GM12878 (cell line): Measurements from ENCODE around the gene ALDH1L2. TPM values are rescaled to one million over a fixed set of nuclear protein-coding genes. Genes with fewer than 3 reads are reported as not detected.

Experiments
- ATAC-seq: fragments of 200-7000 bp; cut with Tn5 transposase; 3 replicates; pipeline ENCODE4 v1.9.1; 2020; ENCODE audit warnings: mild to moderate bottlenecking, moderate library complexity
- BruUV-seq: library from RNA; stranded (reverse); fragments of 400-500 nt; replicated peaks from 2 replicates; lab custom pipeline; 2021; lab: Mats Ljungman, UMichigan
- CTCF ChIA-PET: fragments of 300-600 bp; sonication (Branson Sonifier 250); formaldehyde crosslinking; extraction: SDS; loops from one replicate; lab custom pipeline; 2021; ENCODE audit warnings: inconsistent platforms; lab: Yijun Ruan, JAX
- POLR2A ChIA-PET: fragments of 350-600 bp; formaldehyde crosslinking; extraction: SDS; loops from one replicate; lab custom pipeline; 2021; ENCODE audit warnings: inconsistent platforms; lab: Charles Lee
- RAD21 ChIA-PET: fragments of 300-600 bp; sonication (Branson Sonifier 250); formaldehyde crosslinking; loops from one replicate; lab custom pipeline; 2023; ENCODE audit warnings: antibody characterized with exemption; ENCODE audit not compliant: unreplicated experiment; lab: Charles Lee
- SMC1A ChIA-PET: fragments of 300-600 bp; sonication (Branson Sonifier 250); formaldehyde crosslinking; loops from one replicate; lab custom pipeline; 2023; ENCODE audit not compliant: unreplicated experiment, uncharacterized antibody; lab: Charles Lee
- DNase-seq: peaks from one replicate; pipeline ENCODE4 v3.0.0-alpha.2; 2011; ENCODE audit warnings: low read depth, low spot score
- FAIRE-seq: peaks from 3 replicates; lab custom pipeline; 2011; peaks lifted over from hg19 to GRCh38; lab: Jason Lieb, UNC
- H2AFZ ChIP-seq: 2 replicates; pipeline ENCODE4 v1.6.0; 2011; ENCODE audit warnings: low read depth, low read length, control low read depth; ENCODE audit not compliant: control insufficient read depth
- H3K27ac ChIP-seq: 2 replicates; pipeline ENCODE4 v1.5.1; 2011; ENCODE audit warnings: control low read depth; ENCODE audit not compliant: control insufficient read depth, insufficient read depth
- H3K27me3 ChIP-seq, 2 experiments: replicated peaks in 1 of 2; 2 replicates each; pipeline versions ENCODE4 v1.6.0 to v1.6.1; 2011; ENCODE audit warnings: low read length in 1 of 2; ENCODE audit not compliant: control insufficient read depth in 2 of 2, insufficient read depth in 2 of 2
- H3K36me3 ChIP-seq, 2 experiments: 2 replicates each; pipeline ENCODE4 v1.5.1; 2011; ENCODE audit warnings: low read length in 1 of 2; ENCODE audit not compliant: control insufficient read depth in 2 of 2, insufficient read depth in 2 of 2
- H3K4me1 ChIP-seq: 2 replicates; pipeline ENCODE4 v1.6.1; 2011; ENCODE audit warnings: mild to moderate bottlenecking, low read length, moderate library complexity, mixed read lengths; ENCODE audit not compliant: control insufficient read depth, insufficient read depth
- H3K4me2 ChIP-seq: 2 replicates; pipeline ENCODE4 v1.6.0; 2011; ENCODE audit warnings: control low read depth; ENCODE audit not compliant: control insufficient read depth, insufficient read depth
- H3K4me3 ChIP-seq: fragments of 200-600 bp; sonication (generic); 2 replicates; pipeline ENCODE4 v1.5.1; 2016
- H3K79me2 ChIP-seq: 2 replicates; pipeline ENCODE4 v1.6.0; 2011; ENCODE audit warnings: low read length; ENCODE audit not compliant: control insufficient read depth, insufficient read depth
- H3K9ac ChIP-seq: 2 replicates; pipeline ENCODE4 v1.8.0; 2011; ENCODE audit warnings: low read length, control low read depth, mixed read lengths; ENCODE audit not compliant: control insufficient read depth, insufficient read depth
- H3K9me3 ChIP-seq: replicated peaks from 3 replicates; pipeline ENCODE4 v1.5.1; 2011; ENCODE audit warnings: mild to moderate bottlenecking, low read length; ENCODE audit not compliant: control insufficient read depth, insufficient read depth
- H4K20me1 ChIP-seq: 2 replicates; pipeline ENCODE4 v1.6.0; 2011; ENCODE audit not compliant: control insufficient read depth, insufficient read depth
- BRCA1 ChIP-seq: IDR thresholded peaks from 2 replicates; pipeline ENCODE4 v1.6.1; 2011; ENCODE audit warnings: low read depth, low read length, improper control_type of control experiment
- CHD2 ChIP-seq: IDR thresholded peaks from 2 replicates; pipeline ENCODE4 v1.6.1; 2011; ENCODE audit warnings: low read depth, low read length, improper control_type of control experiment, borderline replicate concordance
- EP300 ChIP-seq, 2 experiments: fragments of 150-350 bp in 1 of 2; IDR thresholded peaks; 2 replicates each; pipeline ENCODE4 v1.6.1; 2011 to 2012; ENCODE audit warnings: low read depth in 2 of 2, low read length in 2 of 2, borderline replicate concordance in 1 of 2, improper control_type of control experiment in 1 of 2, inconsistent platforms in 1 of 2; ENCODE audit not compliant: control insufficient read depth in 1 of 2
- IKZF1 ChIP-seq: fragments of 450-650 bp; conservative IDR thresholded peaks from 2 replicates; pipeline ENCODE4 v1.6.1; 2017; ENCODE audit warnings: antibody characterized with exemption, mild to moderate bottlenecking
- IRF5 ChIP-seq: fragments of 450-650 bp; IDR thresholded peaks from 2 replicates; pipeline ENCODE4 v1.6.1; 2017; ENCODE audit warnings: borderline replicate concordance
- JUND ChIP-seq: IDR thresholded peaks from 2 replicates; pipeline ENCODE4 v1.6.1; 2012; ENCODE audit warnings: low read depth, mild to moderate bottlenecking, low read length, improper control_type of control experiment, moderate library complexity
- KLF5 ChIP-seq: fragments of 450-650 bp; IDR thresholded peaks from 2 replicates; pipeline ENCODE4 v1.6.1; 2014; ENCODE audit warnings: mild to moderate bottlenecking; ENCODE audit not compliant: partially characterized antibody
- MYC ChIP-seq: IDR thresholded peaks from 2 replicates; pipeline ENCODE4 v1.6.1; 2011; ENCODE audit warnings: mild to moderate bottlenecking, low read length, moderate library complexity, inconsistent platforms; ENCODE audit not compliant: insufficient read depth, insufficient replicate concordance, insufficient read length, severe bottlenecking
- NFIC ChIP-seq: IDR thresholded peaks from 2 replicates; pipeline ENCODE4 v1.6.1; 2012; ENCODE audit warnings: low read depth, mild to moderate bottlenecking, inconsistent platforms, low read length, moderate library complexity
- NFXL1 ChIP-seq: fragments of 450-650 bp; IDR thresholded peaks from 2 replicates; pipeline ENCODE4 v1.6.1; 2017; ENCODE audit warnings: antibody characterized with exemption, mild to moderate bottlenecking, borderline replicate concordance
- NFYA ChIP-seq: IDR thresholded peaks from 2 replicates; pipeline ENCODE4 v1.6.1; 2011; ENCODE audit warnings: low read depth, mild to moderate bottlenecking, low read length, improper control_type of control experiment, borderline replicate concordance
- NR2F1 ChIP-seq: fragments of 450-650 bp; conservative IDR thresholded peaks from 2 replicates; pipeline ENCODE4 v1.6.1; 2017; ENCODE audit warnings: mild to moderate bottlenecking
- RAD51 ChIP-seq: fragments of 450-650 bp; IDR thresholded peaks from 2 replicates; pipeline ENCODE4 v1.6.1; 2016; ENCODE audit warnings: moderate library complexity, mild to moderate bottlenecking, inconsistent platforms
- TCF3 ChIP-seq: IDR thresholded peaks from 2 replicates; pipeline ENCODE4 v1.6.1; 2012; ENCODE audit warnings: low read depth, mild to moderate bottlenecking, low read length, borderline replicate concordance; ENCODE audit not compliant: insufficient read depth
- WRNIP1 ChIP-seq: IDR thresholded peaks from 2 replicates; pipeline ENCODE4 v1.6.1; 2011; ENCODE audit warnings: low read depth, low read length, improper control_type of control experiment, borderline replicate concordance
- ZBED1 ChIP-seq: IDR thresholded peaks from 2 replicates; pipeline ENCODE4 v1.6.1; 2016; ENCODE audit warnings: borderline replicate concordance
- ZNF207 ChIP-seq: fragments of 450-650 bp; IDR thresholded peaks from 2 replicates; pipeline ENCODE4 v1.6.1; 2014; ENCODE audit warnings: antibody characterized with exemption, mild to moderate bottlenecking, borderline replicate concordance
- ZNF384 ChIP-seq: IDR thresholded peaks from 2 replicates; pipeline ENCODE4 v1.6.1; 2012; ENCODE audit warnings: low read depth, mild to moderate bottlenecking, low read length, improper control_type of control experiment, borderline replicate concordance
- WGBS: methylation state at CpG from one replicate; pipeline ENCODE4 v1.1.6; 2016; ENCODE audit warnings: low lambda C conversion rate; ENCODE audit not compliant: insufficient replicate concordance, insufficient coverage; ENCODE audit errors: missing lambda C conversion rate; 5-methylcytosine and 5-hydroxymethylcytosine counted together
- in situ Hi-C: fragments of 300-500 bp; cut with MboI; formaldehyde crosslinking; loops from 9 replicates; pipeline ENCODE4 v1.14.3; 2018; ENCODE audit warnings: mixed read lengths
- intact Hi-C: fragments of 100-400 bp; cut with micrococcal nuclease; formaldehyde crosslinking; loops from one replicate; pipeline ENCODE4 v1.14.2; 2022; ENCODE audit not compliant: unreplicated experiment
- polyA plus RNA-seq, 11 experiments: library from polyadenylated mRNA; depleted of rRNA in 4 of 11; unstranded in 6 of 11; stranded (reverse) in 5 of 11; fragments of >200 nt; fragmentation: Nextera tagmentation in 4 of 11; fragmentation: Illumina TruSeq in 1 of 11; extraction: Ambion mirVana in 4 of 11; extraction: Trizol in 1 of 11; gene quantifications; 1 replicate in 1 of 11; 2 replicates in 10 of 11; pipeline versions ENCODE4 v1.2.1 to v1.2.3, GENCODE V29; 2011 to 2016; ENCODE audit warnings: inconsistent platforms in 2 of 11, missing spikeins in 2 of 11, low read depth in 1 of 11
- total RNA-seq, 4 experiments: library from RNA; depleted of rRNA in 3 of 4; stranded (reverse); fragments of >200 nt in 3 of 4; fragmentation: Illumina TruSeq in 1 of 4; extraction: Trizol in 1 of 4; gene quantifications; 2 replicates each; pipeline versions ENCODE4 v1.2.1 to v1.2.3, GENCODE V29; 2013 to 2021
- TF ChIP-seq, protein P1 (sequence below): fragments of 450-650 bp; formaldehyde crosslinking; IDR thresholded peaks from 2 replicates; pipeline ENCODE4 v1.4.0; 2022; ENCODE audit warnings: mild to moderate bottlenecking, moderate library complexity

ALDH1L2 gene
- total and polyA plus RNA-seq, 10 of the 15 experiments (the other 5 are each of a cell fraction or from before 2014, with no cell fraction given) = 0.15 to 13.7 (median 8.5) TPM

GRCh38 chr12:105001476-105001875 is 82.8 kb downstream of the ALDH1L2 start (continued):
- TF ChIP-seq JUND = no peak
- no peak for TF ChIP-seq KLF5
- no peak for TF ChIP-seq ZBED1
- no peak for TF ChIP-seq MYC

DNA sequence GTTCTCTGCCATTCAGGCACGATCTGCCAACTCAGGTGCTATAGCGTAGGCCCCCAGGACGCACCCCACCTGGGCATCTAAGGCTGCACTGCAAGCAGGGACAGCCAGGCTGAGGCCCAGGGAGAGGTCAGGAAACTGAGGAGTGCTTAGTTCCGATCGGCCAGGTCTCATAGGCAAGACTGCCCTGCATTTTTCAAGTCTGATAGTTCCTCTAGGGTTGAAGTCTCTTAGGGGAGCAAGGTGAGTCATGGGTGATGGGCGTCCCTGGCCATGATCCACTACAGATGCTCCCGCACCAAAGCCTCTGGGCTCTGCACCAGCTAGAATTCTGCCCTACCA is 84.9 kb downstream of the ALDH1L2 start:
- Histone ChIP-seq H3K27me3 (no peaks in the 10 kb centered on the region), H3K9me3 (peaks cover 4% of the 10 kb centered on the region; the same call in 2 of the 3 replicates), H3K79me2 (no peaks in the 10 kb centered on the region), H3K4me3 (no peak overlapping the region), H3K9ac (no peak overlapping the region), H3K36me3 (peaks cover 13 to 58% of the 10 kb centered on the region in 2 experiments), H3K4me2 (no peak overlapping the region), H3K4me1 (no peaks in the 10 kb centered on the region), H3K27ac (no peak overlapping the region), H2AFZ (no peak overlapping the region), H4K20me1 (no peaks in the 10 kb centered on the region)
- intact Hi-C loops = no loop called here
- ATAC-seq = no peak
- POLR2A ChIA-PET = no interaction called here
- WGBS = 77% methylated on average over 7 of the region's 7 CpGs
- BruUV-seq = no TSS peak
- TF ChIP-seq ZNF207 (no peak), ZBED1 (no peak), WRNIP1 (no peak), ZNF384 (no peak), TCF3 (no peak), EP300 (IDR thresholded peaks at IDR 0.05; ENCODE audit: borderline replicate concordance in 1 of 2, control insufficient read depth in 1 of 2, low read depth in 2 of 2, low read length in 2 of 2) (no peak), IRF5 (no peak), NFXL1 (no peak), NFYA (no peak), NFIC (no peak), RAD51 (no peak), CHD2 (no peak), BRCA1 (no peak), IKZF1 (no peak), NR2F1 (no peak)
- TF ChIP-seq, protein P1, sequence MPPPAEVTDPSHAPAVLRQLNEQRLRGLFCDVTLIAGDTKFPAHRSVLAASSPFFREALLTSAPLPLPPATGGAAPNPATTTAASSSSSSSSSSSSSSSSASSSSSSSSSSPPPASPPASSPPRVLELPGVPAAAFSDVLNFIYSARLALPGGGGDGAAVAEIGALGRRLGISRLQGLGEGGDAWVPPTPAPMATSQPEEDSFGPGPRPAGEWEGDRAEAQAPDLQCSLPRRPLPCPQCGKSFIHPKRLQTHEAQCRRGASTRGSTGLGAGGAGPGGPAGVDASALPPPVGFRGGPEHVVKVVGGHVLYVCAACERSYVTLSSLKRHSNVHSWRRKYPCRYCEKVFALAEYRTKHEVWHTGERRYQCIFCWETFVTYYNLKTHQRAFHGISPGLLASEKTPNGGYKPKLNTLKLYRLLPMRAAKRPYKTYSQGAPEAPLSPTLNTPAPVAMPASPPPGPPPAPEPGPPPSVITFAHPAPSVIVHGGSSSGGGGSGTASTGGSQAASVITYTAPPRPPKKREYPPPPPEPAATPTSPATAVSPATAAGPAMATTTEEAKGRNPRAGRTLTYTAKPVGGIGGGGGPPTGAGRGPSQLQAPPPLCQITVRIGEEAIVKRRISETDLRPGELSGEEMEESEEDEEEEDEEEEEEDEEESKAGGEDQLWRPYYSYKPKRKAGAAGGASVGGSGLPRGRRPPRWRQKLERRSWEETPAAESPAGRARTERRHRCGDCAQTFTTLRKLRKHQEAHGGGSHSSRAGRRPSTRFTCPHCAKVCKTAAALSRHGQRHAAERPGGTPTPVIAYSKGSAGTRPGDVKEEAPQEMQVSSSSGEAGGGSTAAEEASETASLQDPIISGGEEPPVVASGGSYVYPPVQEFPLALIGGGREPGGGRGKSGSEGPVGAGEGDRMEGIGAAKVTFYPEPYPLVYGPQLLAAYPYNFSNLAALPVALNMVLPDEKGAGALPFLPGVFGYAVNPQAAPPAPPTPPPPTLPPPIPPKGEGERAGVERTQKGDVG (CRISPR knock-in tag) = no peak
- FAIRE-seq = no peak
- SMC1A ChIA-PET = no interaction called here
- no peak for DNase-seq
- RAD21 ChIA-PET = no interaction called here
- CTCF ChIA-PET = no interaction called here
- in situ Hi-C loops = no loop called here
